ENCODE data around the gene CSF1R.

CSF1R gene

GRCh38 chr5:150117945-150118560 is 31.7 kb upstream of the CSF1R start:
- Histone ChIP-seq H3K9me3 (ENCODE audit: insufficient read depth, low read length) (no peaks in the 10 kb centered on the region), H3K4me1 (ENCODE audit: low read length) (no peaks in the 10 kb centered on the region), H3K4me2 (ENCODE audit: low read length) (no peak overlapping the region), H3K27ac (ENCODE audit: low read length) (no peak overlapping the region), H3K36me3 (replicated peaks; ENCODE audit: low read depth, low read length) (no peaks in the 10 kb centered on the region), H3K9ac (ENCODE audit: low read length) (no peak overlapping the region), H4K20me1 (ENCODE audit: insufficient read depth, low read length) (no peaks in the 10 kb centered on the region), H3K79me2 (ENCODE audit: low read length) (no peaks in the 10 kb centered on the region), H3K4me3 (ENCODE audit: low read length) (no peak overlapping the region), H3K27me3 (ENCODE audit: low read depth, low read length) (no peaks in the 10 kb centered on the region), H2AFZ (ENCODE audit: low read depth, low read length) (no peak overlapping the region)
- TF ChIP-seq EZH2phosphoT487 (IDR thresholded peaks at IDR 0.05; ENCODE audit: low read depth), result no peak
- TF ChIP-seq, protein P1, sequence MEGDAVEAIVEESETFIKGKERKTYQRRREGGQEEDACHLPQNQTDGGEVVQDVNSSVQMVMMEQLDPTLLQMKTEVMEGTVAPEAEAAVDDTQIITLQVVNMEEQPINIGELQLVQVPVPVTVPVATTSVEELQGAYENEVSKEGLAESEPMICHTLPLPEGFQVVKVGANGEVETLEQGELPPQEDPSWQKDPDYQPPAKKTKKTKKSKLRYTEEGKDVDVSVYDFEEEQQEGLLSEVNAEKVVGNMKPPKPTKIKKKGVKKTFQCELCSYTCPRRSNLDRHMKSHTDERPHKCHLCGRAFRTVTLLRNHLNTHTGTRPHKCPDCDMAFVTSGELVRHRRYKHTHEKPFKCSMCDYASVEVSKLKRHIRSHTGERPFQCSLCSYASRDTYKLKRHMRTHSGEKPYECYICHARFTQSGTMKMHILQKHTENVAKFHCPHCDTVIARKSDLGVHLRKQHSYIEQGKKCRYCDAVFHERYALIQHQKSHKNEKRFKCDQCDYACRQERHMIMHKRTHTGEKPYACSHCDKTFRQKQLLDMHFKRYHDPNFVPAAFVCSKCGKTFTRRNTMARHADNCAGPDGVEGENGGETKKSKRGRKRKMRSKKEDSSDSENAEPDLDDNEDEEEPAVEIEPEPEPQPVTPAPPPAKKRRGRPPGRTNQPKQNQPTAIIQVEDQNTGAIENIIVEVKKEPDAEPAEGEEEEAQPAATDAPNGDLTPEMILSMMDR (IDR thresholded peaks at IDR 0.05; ENCODE audit: low read depth, low read length), result no peak

- Histone ChIP-seq H3K4me2 (ENCODE audit: low read length) (no peak overlapping the region), H3K27ac (ENCODE audit: low read length) (no peak overlapping the region), H3K36me3 (replicated peaks; ENCODE audit: low read depth, low read length) (no peaks in the 10 kb centered on the region), H3K4me3 (ENCODE audit: low read length) (no peak overlapping the region), H3K27me3 (ENCODE audit: low read depth, low read length) (no peaks in the 10 kb centered on the region), H2AFZ (ENCODE audit: low read depth, low read length) (no peak overlapping the region), H3K9ac (ENCODE audit: low read length) (no peak overlapping the region), H3K4me1 (ENCODE audit: low read length) (no peaks in the 10 kb centered on the region), H4K20me1 (ENCODE audit: insufficient read depth, low read length) (no peaks in the 10 kb centered on the region), H3K79me2 (ENCODE audit: low read length) (no peaks in the 10 kb centered on the region), H3K9me3 (ENCODE audit: insufficient read depth, low read length) (no peaks in the 10 kb centered on the region)
- TF ChIP-seq, protein P1 (IDR thresholded peaks at IDR 0.05; ENCODE audit: low read depth, low read length), result no peak
- TF ChIP-seq EZH2phosphoT487 (IDR thresholded peaks at IDR 0.05; ENCODE audit: low read depth), result no peak
Observed at GRCh38 chr5:150116667-150117400, 30.5 kb upstream of the CSF1R start.

- Histone ChIP-seq H3K4me3 (ENCODE audit: low read length) (no peak overlapping the region), H3K9ac (ENCODE audit: low read length) (no peak overlapping the region), H2AFZ (ENCODE audit: low read depth, low read length) (no peak overlapping the region), H3K9me3 (ENCODE audit: insufficient read depth, low read length) (no peaks in the 10 kb centered on the region), H3K4me2 (ENCODE audit: low read length) (no peak overlapping the region), H3K79me2 (ENCODE audit: low read length) (no peaks in the 10 kb centered on the region), H3K36me3 (replicated peaks; ENCODE audit: low read depth, low read length) (no peaks in the 10 kb centered on the region), H3K27ac (ENCODE audit: low read length) (no peak overlapping the region), H3K27me3 (ENCODE audit: low read depth, low read length) (peaks cover 6% of the 10 kb centered on the region; the same call in 1 of the 2 replicates), H3K4me1 (ENCODE audit: low read length) (no peaks in the 10 kb centered on the region), H4K20me1 (ENCODE audit: insufficient read depth, low read length) (no peaks in the 10 kb centered on the region)
- TF ChIP-seq, protein P1 (IDR thresholded peaks at IDR 0.05; ENCODE audit: low read depth, low read length), result no peak
- TF ChIP-seq EZH2phosphoT487 (IDR thresholded peaks at IDR 0.05; ENCODE audit: low read depth), result no peak
Observed at GRCh38 chr5:150114773-150115408, 28.5 kb upstream of the CSF1R start.

GRCh38 chr5:150114102-150114641 is 27.8 kb upstream of the CSF1R start:
- H4K20me1 ChIP-seq (ENCODE audit: insufficient read depth, low read length), result no peaks in the 10 kb centered on the region
- H3K4me1 ChIP-seq (ENCODE audit: low read length), result no peaks in the 10 kb centered on the region
- H3K27ac ChIP-seq (ENCODE audit: low read length), result no peak overlapping the region
- H3K36me3 ChIP-seq (replicated peaks; ENCODE audit: low read depth, low read length), result no peaks in the 10 kb centered on the region
- H3K79me2 ChIP-seq (ENCODE audit: low read length), result no peaks in the 10 kb centered on the region
- H3K9me3 ChIP-seq (ENCODE audit: insufficient read depth, low read length), result no peaks in the 10 kb centered on the region
- peaks cover 6% of the 10 kb centered on the region; the same call in 1 of the 2 replicates for H3K27me3 ChIP-seq (ENCODE audit: low read depth, low read length)
- TF ChIP-seq, protein P1 (IDR thresholded peaks at IDR 0.05; ENCODE audit: low read depth, low read length), result no peak
- no peak for TF ChIP-seq EZH2phosphoT487 (IDR thresholded peaks at IDR 0.05; ENCODE audit: low read depth)
- no peak overlapping the region for H3K9ac ChIP-seq (ENCODE audit: low read length)
- H2AFZ ChIP-seq (ENCODE audit: low read depth, low read length), result no peak overlapping the region
- H3K4me3 ChIP-seq (ENCODE audit: low read length), result no peak overlapping the region
- no peak overlapping the region for H3K4me2 ChIP-seq (ENCODE audit: low read length)
